ENCODE results near the gene FRMPD1.

DNA sequence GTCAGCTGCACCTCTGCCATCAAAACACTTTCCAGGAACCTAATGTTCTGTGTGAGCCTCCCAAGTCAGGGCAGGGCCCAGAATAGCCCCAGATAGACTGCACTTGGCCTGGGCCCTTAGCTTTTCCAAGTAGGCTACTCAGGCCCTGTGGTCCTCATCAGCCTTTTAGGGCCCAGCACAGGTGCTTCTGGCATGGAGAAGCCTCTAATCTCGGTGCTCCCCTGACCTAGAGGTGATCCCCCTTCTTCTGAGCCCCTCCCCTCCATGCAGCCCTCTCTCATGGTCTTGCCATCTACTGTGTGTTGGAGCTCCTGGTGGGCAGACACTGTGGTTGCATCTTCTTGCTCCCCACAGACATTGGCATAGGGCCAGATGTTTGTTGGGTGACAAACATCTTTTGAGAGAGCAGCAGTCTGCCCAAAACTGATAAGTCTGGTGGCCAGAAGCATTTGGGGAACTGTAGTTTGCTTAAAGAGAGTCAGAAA, 28.1 kb downstream of the FRMPD1 start:
- TF ChIP-seq, protein P1, sequence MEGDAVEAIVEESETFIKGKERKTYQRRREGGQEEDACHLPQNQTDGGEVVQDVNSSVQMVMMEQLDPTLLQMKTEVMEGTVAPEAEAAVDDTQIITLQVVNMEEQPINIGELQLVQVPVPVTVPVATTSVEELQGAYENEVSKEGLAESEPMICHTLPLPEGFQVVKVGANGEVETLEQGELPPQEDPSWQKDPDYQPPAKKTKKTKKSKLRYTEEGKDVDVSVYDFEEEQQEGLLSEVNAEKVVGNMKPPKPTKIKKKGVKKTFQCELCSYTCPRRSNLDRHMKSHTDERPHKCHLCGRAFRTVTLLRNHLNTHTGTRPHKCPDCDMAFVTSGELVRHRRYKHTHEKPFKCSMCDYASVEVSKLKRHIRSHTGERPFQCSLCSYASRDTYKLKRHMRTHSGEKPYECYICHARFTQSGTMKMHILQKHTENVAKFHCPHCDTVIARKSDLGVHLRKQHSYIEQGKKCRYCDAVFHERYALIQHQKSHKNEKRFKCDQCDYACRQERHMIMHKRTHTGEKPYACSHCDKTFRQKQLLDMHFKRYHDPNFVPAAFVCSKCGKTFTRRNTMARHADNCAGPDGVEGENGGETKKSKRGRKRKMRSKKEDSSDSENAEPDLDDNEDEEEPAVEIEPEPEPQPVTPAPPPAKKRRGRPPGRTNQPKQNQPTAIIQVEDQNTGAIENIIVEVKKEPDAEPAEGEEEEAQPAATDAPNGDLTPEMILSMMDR (IDR thresholded peaks at IDR 0.05), result no peak
- no peak for TF ChIP-seq POLR2A (IDR thresholded peaks at IDR 0.05)
